HEK293T (cell line): ENCODE data around the gene SBNO2.

Experiments used
- ARNT ChIP-seq: fragments of 450-650 bp; IDR thresholded peaks from 2 replicates; pipeline ENCODE4 v1.6.1; 2017; ENCODE audit warnings: mild to moderate bottlenecking
- BHLHE40 ChIP-seq: fragments of 450-650 bp; IDR thresholded peaks from 2 replicates; pipeline ENCODE4 v1.6.1; 2016; ENCODE audit warnings: mild to moderate bottlenecking, moderate library complexity, borderline replicate concordance
- ELF4 ChIP-seq: fragments of 450-650 bp; IDR thresholded peaks from 2 replicates; pipeline ENCODE4 v1.6.1; 2017; ENCODE audit warnings: antibody characterized with exemption
- FOXM1 ChIP-seq: fragments of 450-650 bp; IDR thresholded peaks from 2 replicates; pipeline ENCODE4 v1.6.1; 2017; ENCODE audit warnings: mild to moderate bottlenecking, borderline replicate concordance
- HDGF ChIP-seq: fragments of 450-650 bp; IDR thresholded peaks from 2 replicates; pipeline ENCODE4 v1.6.1; 2017; ENCODE audit warnings: antibody characterized with exemption, borderline replicate concordance
- L3MBTL2 ChIP-seq: fragments of 450-650 bp; conservative IDR thresholded peaks from 2 replicates; pipeline ENCODE4 v1.6.1; 2016; ENCODE audit warnings: mild to moderate bottlenecking
- LEF1 ChIP-seq: fragments of 450-650 bp; IDR thresholded peaks from 2 replicates; pipeline ENCODE4 v1.6.1; 2017; ENCODE audit warnings: mild to moderate bottlenecking, borderline replicate concordance
- NFRKB ChIP-seq: fragments of 450-650 bp; IDR thresholded peaks from 2 replicates; pipeline ENCODE4 v1.6.1; 2016; ENCODE audit warnings: mild to moderate bottlenecking, moderate library complexity
- SP1 ChIP-seq: fragments of 450-650 bp; IDR thresholded peaks from 2 replicates; pipeline ENCODE4 v1.6.1; 2017
- SUZ12 ChIP-seq: fragments of 450-650 bp; IDR thresholded peaks from 2 replicates; pipeline ENCODE4 v1.6.1; 2016; ENCODE audit warnings: mild to moderate bottlenecking
- TARDBP ChIP-seq: fragments of 450-650 bp; IDR thresholded peaks from 2 replicates; pipeline ENCODE4 v1.6.1; 2016

GRCh38 chr19:1219786-1220476, 45.9 kb upstream of the SBNO2 start:
- TF ChIP-seq LEF1 (no peak), L3MBTL2 (no peak), TARDBP (no peak), SP1 (no peak), NFRKB (no peak), ARNT (no peak), FOXM1 (no peak), ELF4 (no peak), HDGF (no peak), SUZ12 (no peak), BHLHE40 (no peak)
